ENCODE results near the gene SLC17A9.

DNA sequence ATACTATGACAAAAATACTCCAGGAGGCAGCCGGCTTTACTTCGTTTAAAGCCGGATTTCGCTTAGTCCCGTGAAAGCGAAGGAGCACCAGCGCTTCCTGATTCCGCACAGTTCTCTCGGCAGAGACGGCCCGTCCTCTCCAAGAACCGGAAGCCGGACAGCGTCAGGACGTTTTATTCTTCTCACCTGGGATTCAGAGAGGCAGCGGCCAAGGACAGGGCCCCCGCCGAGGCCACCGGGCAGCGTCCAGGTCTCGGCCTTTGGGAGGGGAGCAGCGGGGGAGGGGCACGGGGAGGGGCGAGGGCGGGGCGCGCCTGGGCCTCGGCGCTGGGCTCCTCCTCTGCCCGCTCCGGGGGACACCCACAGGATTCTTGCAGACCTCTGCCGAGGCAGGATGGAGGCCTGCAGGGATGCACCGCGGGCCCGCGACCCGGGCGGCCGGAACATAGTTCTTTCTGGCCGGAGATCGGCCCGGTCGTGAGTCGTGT lies 23.4 kb upstream of the SLC17A9 start:
- TF ChIP-seq, protein P1, sequence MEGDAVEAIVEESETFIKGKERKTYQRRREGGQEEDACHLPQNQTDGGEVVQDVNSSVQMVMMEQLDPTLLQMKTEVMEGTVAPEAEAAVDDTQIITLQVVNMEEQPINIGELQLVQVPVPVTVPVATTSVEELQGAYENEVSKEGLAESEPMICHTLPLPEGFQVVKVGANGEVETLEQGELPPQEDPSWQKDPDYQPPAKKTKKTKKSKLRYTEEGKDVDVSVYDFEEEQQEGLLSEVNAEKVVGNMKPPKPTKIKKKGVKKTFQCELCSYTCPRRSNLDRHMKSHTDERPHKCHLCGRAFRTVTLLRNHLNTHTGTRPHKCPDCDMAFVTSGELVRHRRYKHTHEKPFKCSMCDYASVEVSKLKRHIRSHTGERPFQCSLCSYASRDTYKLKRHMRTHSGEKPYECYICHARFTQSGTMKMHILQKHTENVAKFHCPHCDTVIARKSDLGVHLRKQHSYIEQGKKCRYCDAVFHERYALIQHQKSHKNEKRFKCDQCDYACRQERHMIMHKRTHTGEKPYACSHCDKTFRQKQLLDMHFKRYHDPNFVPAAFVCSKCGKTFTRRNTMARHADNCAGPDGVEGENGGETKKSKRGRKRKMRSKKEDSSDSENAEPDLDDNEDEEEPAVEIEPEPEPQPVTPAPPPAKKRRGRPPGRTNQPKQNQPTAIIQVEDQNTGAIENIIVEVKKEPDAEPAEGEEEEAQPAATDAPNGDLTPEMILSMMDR (IDR thresholded peaks at IDR 0.05) = peak in 1 of 12 donors; percentile 6
- TF ChIP-seq POLR2A (IDR thresholded peaks at IDR 0.05) = peak in 1 of 2 donors; percentile 18

Measured in heart left ventricle (tissue), 13 donors.